ENCODE data around the gene CREB3.

The CREB3 gene

GRCh38 chr9:35771075-35771433 is 38.6 kb downstream of the CREB3 start:
- Histone ChIP-seq H3K27me3 (ENCODE audit: control insufficient read depth, low read length) (no peaks in the 10 kb centered on the region), H3K9me3 (ENCODE audit: control insufficient read depth, insufficient read depth, low read length) (no peaks in the 10 kb centered on the region), H3F3A (ENCODE audit: control insufficient read depth, insufficient read depth) (no peaks in the 10 kb centered on the region; the same call in 1 of the 2 replicates), H3K27ac (ENCODE audit: low read depth, low read length) (no peak overlapping the region), H4K20me1 (ENCODE audit: control insufficient read depth, insufficient read depth, low read depth, low read length) (no peaks in the 10 kb centered on the region), H3K79me2 (ENCODE audit: control insufficient read depth, low read length) (no peaks in the 10 kb centered on the region), H3K4me2 (ENCODE audit: low read length) (no peak overlapping the region), H3K4me1 (ENCODE audit: control insufficient read depth, low read length) (peaks cover 14% of the 10 kb centered on the region), H3K36me3 (ENCODE audit: control insufficient read depth, low read length) (no peaks in the 10 kb centered on the region; the same call in 1 of the 2 replicates), H3K9me2 (replicated peaks; ENCODE audit: control insufficient read depth, low read length) (no peaks in the 10 kb centered on the region), H3K4me3 (ENCODE audit: low read length) (no peak overlapping the region)
- TF ChIP-seq CTCF (IDR thresholded peaks at IDR 0.05; ENCODE audit: low read depth, low read length, poor library complexity, severe bottlenecking) (no peak), EZH2phosphoT487 (IDR thresholded peaks at IDR 0.05; ENCODE audit: borderline replicate concordance, low read length) (no peak)

DNA sequence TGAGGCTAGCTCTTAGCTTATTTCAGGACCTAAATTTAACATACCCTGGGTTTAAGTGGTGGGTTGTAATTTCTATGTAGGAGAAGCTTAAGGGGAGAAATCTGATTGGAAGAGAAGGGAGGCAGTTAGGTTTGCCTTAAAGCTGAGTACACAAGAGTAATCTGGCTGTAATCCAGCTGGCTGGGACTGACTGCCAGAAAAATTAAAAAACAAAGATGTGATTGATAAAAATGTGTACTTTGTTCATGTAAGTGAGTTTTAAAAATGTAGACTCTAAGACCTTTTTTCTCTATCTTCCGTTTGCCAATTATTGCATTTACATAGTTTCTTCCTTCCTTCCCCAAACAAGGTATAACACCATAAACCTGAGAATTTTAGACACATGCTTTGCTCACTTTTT is 39.1 kb downstream of the CREB3 start:
- Histone ChIP-seq H3K36me3 (ENCODE audit: control insufficient read depth, low read length) (no peaks in the 10 kb centered on the region; the same call in 1 of the 2 replicates), H4K20me1 (ENCODE audit: control insufficient read depth, insufficient read depth, low read depth, low read length) (no peaks in the 10 kb centered on the region), H3K9me3 (ENCODE audit: control insufficient read depth, insufficient read depth, low read length) (no peaks in the 10 kb centered on the region), H3K4me2 (ENCODE audit: low read length) (no peak overlapping the region), H3F3A (ENCODE audit: control insufficient read depth, insufficient read depth) (no peaks in the 10 kb centered on the region), H3K79me2 (ENCODE audit: control insufficient read depth, low read length) (no peaks in the 10 kb centered on the region), H3K27me3 (ENCODE audit: control insufficient read depth, low read length) (no peaks in the 10 kb centered on the region), H3K4me3 (ENCODE audit: low read length) (no peak overlapping the region), H3K4me1 (ENCODE audit: control insufficient read depth, low read length) (peaks cover 16% of the 10 kb centered on the region), H3K9me2 (replicated peaks; ENCODE audit: control insufficient read depth, low read length) (no peaks in the 10 kb centered on the region), H3K27ac (ENCODE audit: low read depth, low read length) (no peak overlapping the region)
- no peak for TF ChIP-seq EZH2phosphoT487 (IDR thresholded peaks at IDR 0.05; ENCODE audit: borderline replicate concordance, low read length)
- no peak for TF ChIP-seq CTCF (IDR thresholded peaks at IDR 0.05; ENCODE audit: low read depth, low read length, poor library complexity, severe bottlenecking)

DNA sequence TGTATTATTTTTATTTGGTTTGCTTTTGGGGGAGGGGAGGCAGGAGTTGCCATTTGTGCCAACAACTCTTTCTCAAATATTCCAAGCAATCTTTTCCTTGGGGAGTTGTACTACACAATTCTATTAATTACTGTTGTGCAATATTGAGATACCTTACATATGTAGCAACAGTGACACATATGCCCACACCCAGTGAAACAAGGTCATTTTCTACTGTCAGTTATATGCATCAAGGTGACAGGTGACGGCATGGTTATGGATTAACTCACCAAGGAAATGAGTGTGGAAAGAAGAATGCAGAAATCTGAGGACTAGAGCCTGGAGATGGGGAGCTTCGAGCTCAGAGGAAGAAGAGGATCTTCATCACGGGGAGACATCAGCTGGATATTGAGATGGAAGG is 39.5 kb downstream of the CREB3 start:
- Histone ChIP-seq H3K9me2 (replicated peaks; ENCODE audit: control insufficient read depth, low read length) (no peaks in the 10 kb centered on the region), H3K9me3 (ENCODE audit: control insufficient read depth, insufficient read depth, low read length) (no peaks in the 10 kb centered on the region), H3K36me3 (ENCODE audit: control insufficient read depth, low read length) (no peaks in the 10 kb centered on the region; the same call in 1 of the 2 replicates), H3K4me2 (ENCODE audit: low read length) (no peak overlapping the region), H4K20me1 (ENCODE audit: control insufficient read depth, insufficient read depth, low read depth, low read length) (no peaks in the 10 kb centered on the region), H3F3A (ENCODE audit: control insufficient read depth, insufficient read depth) (no peaks in the 10 kb centered on the region), H3K4me3 (ENCODE audit: low read length) (no peak overlapping the region), H3K4me1 (ENCODE audit: control insufficient read depth, low read length) (peaks cover 16% of the 10 kb centered on the region), H3K27me3 (ENCODE audit: control insufficient read depth, low read length) (no peaks in the 10 kb centered on the region), H3K27ac (ENCODE audit: low read depth, low read length) (no peak overlapping the region), H3K79me2 (ENCODE audit: control insufficient read depth, low read length) (no peaks in the 10 kb centered on the region)
- TF ChIP-seq CTCF (IDR thresholded peaks at IDR 0.05; ENCODE audit: low read depth, low read length, poor library complexity, severe bottlenecking) (no peak), EZH2phosphoT487 (IDR thresholded peaks at IDR 0.05; ENCODE audit: borderline replicate concordance, low read length) (no peak)
